Endothelial cell of umbilical vein (primary cell): Measurements from ENCODE around the gene SETD6. TPM values are rescaled to one million over a fixed set of nuclear protein-coding genes. Genes with fewer than 3 reads are reported as not detected.

Source experiments
- BruUV-seq: library from RNA; stranded (reverse); fragments of 400-500 nt; replicated peaks from 2 replicates; lab custom pipeline; 2021; lab: Mats Ljungman, UMichigan
- CTCF ChIA-PET: fragments of 300-600, 350-600 bp; sonication (Branson Sonifier 250); formaldehyde crosslinking; loops from one replicate; lab custom pipeline; 2021; ENCODE audit warnings: antibody characterized with exemption, inconsistent platforms; lab: Charles Lee
- POLR2A ChIA-PET: fragments of 300-600, 350-600 bp; sonication (Branson Sonifier 250); formaldehyde crosslinking; loops from one replicate; lab custom pipeline; 2021; ENCODE audit warnings: antibody characterized with exemption, inconsistent platforms; lab: Charles Lee
- DNase-seq: peaks from one replicate; pipeline ENCODE4 v3.0.0-alpha.2; 2011; ENCODE audit warnings: low read depth, low spot score
- FAIRE-seq: peaks from 2 replicates; lab custom pipeline; 2011; peaks lifted over from hg19 to GRCh38; lab: Jason Lieb, UNC
- H2AFZ ChIP-seq: 2 replicates; pipeline ENCODE4 v1.6.0; 2012; ENCODE audit warnings: low read depth, low read length, control low read depth, inconsistent platforms
- H3K27ac ChIP-seq: 2 replicates; pipeline ENCODE4 v1.5.1; 2011; ENCODE audit warnings: low read depth, mild to moderate bottlenecking, control low read depth, low read length, moderate library complexity; ENCODE audit not compliant: insufficient read depth
- H3K27me3 ChIP-seq, 2 experiments: 2 replicates each; pipeline versions ENCODE4 v1.6.0 to v1.6.1; 2011; ENCODE audit warnings: low read length in 2 of 2, mixed read lengths in 1 of 2; ENCODE audit not compliant: control insufficient read depth in 2 of 2, insufficient read depth in 2 of 2
- H3K36me3 ChIP-seq, 2 experiments: 2 replicates in 1 of 2; 3 replicates in 1 of 2; pipeline ENCODE4 v1.5.1; 2011; ENCODE audit warnings: low read length in 2 of 2, mild to moderate bottlenecking in 1 of 2, moderate library complexity in 1 of 2; ENCODE audit not compliant: control insufficient read depth in 2 of 2, insufficient read depth in 2 of 2; ENCODE audit errors: extremely low read depth in 1 of 2
- H3K4me1 ChIP-seq: 3 replicates; pipeline ENCODE4 v1.5.1; 2011; ENCODE audit warnings: mild to moderate bottlenecking, low read length; ENCODE audit not compliant: control insufficient read depth, insufficient read depth; ENCODE audit errors: extremely low read depth
- H3K4me2 ChIP-seq: 2 replicates; pipeline ENCODE4 v1.6.1; 2011; ENCODE audit warnings: low read length, control low read depth, mixed read lengths; ENCODE audit not compliant: insufficient read depth
- H3K4me3 ChIP-seq, 3 experiments: fragments of 200-600 bp in 1 of 3; sonication (generic), shearing (Covaris generic) in 1 of 3; replicated peaks in 1 of 3; 2 replicates each; pipeline ENCODE4 v1.5.1; 2011 to 2016; ENCODE audit warnings: control low read depth in 3 of 3, low read length in 3 of 3, mild to moderate bottlenecking in 2 of 3, inconsistent platforms in 1 of 3, low read depth in 1 of 3, moderate library complexity in 1 of 3; ENCODE audit not compliant: insufficient read depth in 1 of 3
- H3K79me2 ChIP-seq: 2 replicates; pipeline ENCODE4 v1.6.0; 2012; ENCODE audit warnings: low read length, inconsistent platforms; ENCODE audit not compliant: control insufficient read depth, insufficient read depth
- H3K9ac ChIP-seq: replicated peaks from 2 replicates; pipeline ENCODE3; 2011; ENCODE audit warnings: low read length, control low read depth; ENCODE audit not compliant: insufficient read depth; ENCODE audit errors: extremely low read depth
- H3K9me1 ChIP-seq: replicated peaks from 3 replicates; pipeline ENCODE4 v1.6.0; 2011; ENCODE audit warnings: mild to moderate bottlenecking, low read length; ENCODE audit not compliant: control insufficient read depth, insufficient read depth; ENCODE audit errors: extremely low read depth
- H3K9me3 ChIP-seq: replicated peaks from 2 replicates; pipeline ENCODE4 v1.5.1; 2012; ENCODE audit warnings: low read length, inconsistent platforms; ENCODE audit not compliant: control insufficient read depth, insufficient read depth
- H4K20me1 ChIP-seq: replicated peaks from 2 replicates; pipeline ENCODE3; 2011; ENCODE audit warnings: mild to moderate bottlenecking, low read length; ENCODE audit not compliant: control insufficient read depth, insufficient read depth; ENCODE audit errors: extremely low read depth
- EZH2 ChIP-seq: IDR thresholded peaks from 2 replicates; pipeline ENCODE4 v1.6.1; 2012; ENCODE audit warnings: borderline replicate concordance, low read depth, mild to moderate bottlenecking, moderate library complexity, low read length, inconsistent platforms; ENCODE audit not compliant: severe bottlenecking
- FOS ChIP-seq: IDR thresholded peaks from 2 replicates; pipeline ENCODE4 v1.6.1; 2011; ENCODE audit warnings: mild to moderate bottlenecking, low read length, moderate library complexity, borderline replicate concordance; ENCODE audit not compliant: insufficient read depth
- GATA2 ChIP-seq: IDR thresholded peaks from 2 replicates; pipeline ENCODE4 v1.7.0; 2011; ENCODE audit warnings: low read depth, mild to moderate bottlenecking, moderate library complexity, mixed read lengths, low read length; ENCODE audit not compliant: insufficient read length, insufficient read depth
- JUN ChIP-seq: IDR thresholded peaks from 2 replicates; pipeline ENCODE4 v1.6.1; 2011; ENCODE audit warnings: borderline replicate concordance, low read depth; ENCODE audit not compliant: insufficient read length, insufficient read depth
- MYC ChIP-seq: IDR thresholded peaks from one replicate; pipeline ENCODE4 v1.6.1; 2011; ENCODE audit warnings: mild to moderate bottlenecking, low read depth, low read length
- POLR2A ChIP-seq: IDR thresholded peaks from 2 replicates; pipeline ENCODE4 v1.6.1; 2012; ENCODE audit warnings: low read depth, mild to moderate bottlenecking, control low read depth, low read length
- POLR2AphosphoS5 ChIP-seq: IDR thresholded peaks from 2 replicates; pipeline ENCODE4 v1.6.1; 2012; ENCODE audit warnings: low read depth, mild to moderate bottlenecking, control low read depth, low read length, moderate library complexity; ENCODE audit not compliant: insufficient read depth
- dilution Hi-C: fragments of 300-500 bp; cut with MboI; formaldehyde crosslinking; loops from one replicate; pipeline ENCODE4 v1.15.0; 2019; ENCODE audit warnings: low sequenced_read_pairs; ENCODE audit not compliant: extremely low pct_ligation_motif_present
- intact Hi-C: fragments of 100-400 bp; cut with micrococcal nuclease; formaldehyde crosslinking; loops from one replicate; pipeline ENCODE4 v1.10.0; 2022
- polyA plus RNA-seq, 4 experiments: library from polyadenylated mRNA; depleted of rRNA in 3 of 4; stranded (reverse) in 3 of 4; unstranded in 1 of 4; fragments of >200 nt; gene quantifications; 2 replicates each; pipeline versions ENCODE4 v1.2.1 to v1.2.3, GENCODE V29; 2011 to 2012; ENCODE audit warnings: missing spikeins in 1 of 4
- total RNA-seq: library from RNA; stranded (reverse); gene quantifications from 2 replicates; pipeline ENCODE4 v1.2.3, GENCODE V29; 2021
- TF ChIP-seq, protein P1 (sequence below), 2 donors: IDR thresholded peaks; 1 replicate in 1 of 2; 2 replicates in 1 of 2; pipeline ENCODE4 v1.5.1; 2011; ENCODE audit warnings: low read length in 2 of 2, mild to moderate bottlenecking in 2 of 2, moderate library complexity in 2 of 2, control low read depth in 1 of 2, inconsistent platforms in 1 of 2, low read depth in 1 of 2; ENCODE audit not compliant: insufficient read depth in 1 of 2; ENCODE audit errors: extremely low read depth in 1 of 2
- TF ChIP-seq, protein P2 (sequence below): IDR thresholded peaks from 2 replicates; pipeline ENCODE4 v1.6.1; 2011; ENCODE audit not compliant: insufficient read depth, insufficient read length

Gene SETD6
- total and polyA plus RNA-seq, 2 donors (not counting 3 experiments of a cell fraction or from before 2014, with no cell fraction given): 10.2 to 16.4 TPM

DNA sequence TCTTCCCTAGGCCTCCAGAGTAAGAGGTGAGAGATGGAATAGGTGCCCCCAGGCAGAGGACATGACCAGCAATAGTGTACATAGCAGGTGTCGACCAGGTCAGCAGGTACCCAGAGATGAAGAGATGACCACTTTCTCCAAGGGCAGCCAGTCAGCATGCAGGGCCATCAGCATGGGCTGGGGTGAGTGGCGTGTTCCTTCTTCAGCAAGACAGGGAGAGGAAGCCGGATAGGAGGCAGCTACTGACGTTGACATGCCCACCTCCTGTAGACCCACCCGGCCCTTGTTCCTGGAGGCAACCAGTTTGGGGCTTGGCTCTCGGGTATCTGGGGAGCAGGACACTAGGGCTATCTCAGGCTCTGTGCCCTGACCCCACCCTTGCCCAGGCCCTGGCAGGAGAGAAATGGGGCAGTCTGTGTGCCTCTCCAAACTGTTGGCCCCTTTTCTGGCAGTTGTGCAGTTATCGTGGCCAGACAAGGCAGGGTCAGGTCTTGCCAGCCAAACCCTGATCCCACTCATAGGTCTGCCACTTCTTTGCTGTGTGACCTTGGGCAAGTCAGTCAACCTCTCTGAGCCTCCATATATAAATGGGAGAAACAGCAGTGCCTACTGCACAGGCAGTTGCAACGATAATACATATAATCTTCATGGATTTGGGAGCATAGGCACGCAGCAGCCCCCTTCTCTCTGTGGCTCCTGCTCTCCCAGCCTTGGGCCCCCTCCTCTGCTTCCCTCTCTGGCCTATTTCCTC, 16.8 kb upstream of the SETD6 start:
- no TSS peak for BruUV-seq
- intact Hi-C loops (loop anchor here (5.0 kb wide), 1 partner anchor 259 kb away; no protein-coding TSS in a partner anchor), dilution Hi-C loops (no loop called here)
- ChIA-PET POLR2A (no interaction called here), CTCF (no interaction called here)
- no peak overlapping the region for H3K27ac ChIP-seq
- no peak overlapping the region for H3K4me3 ChIP-seq
- H3K79me2 ChIP-seq: no peaks in the 10 kb centered on the region
- H3K9ac ChIP-seq: no peak overlapping the region
- H3K9me1 ChIP-seq: no peaks in the 10 kb centered on the region
- no peak for DNase-seq
- no peak for FAIRE-seq
- H3K4me2 ChIP-seq: no peak overlapping the region
- no peak overlapping the region for H2AFZ ChIP-seq
- peaks cover 0 to 7% of the 10 kb centered on the region in 2 experiments for H3K36me3 ChIP-seq
- H3K9me3 ChIP-seq: no peaks in the 10 kb centered on the region
- H3K4me1 ChIP-seq: no peaks in the 10 kb centered on the region
- no peaks in the 10 kb centered on the region for H3K27me3 ChIP-seq
- TF ChIP-seq, protein P1, sequence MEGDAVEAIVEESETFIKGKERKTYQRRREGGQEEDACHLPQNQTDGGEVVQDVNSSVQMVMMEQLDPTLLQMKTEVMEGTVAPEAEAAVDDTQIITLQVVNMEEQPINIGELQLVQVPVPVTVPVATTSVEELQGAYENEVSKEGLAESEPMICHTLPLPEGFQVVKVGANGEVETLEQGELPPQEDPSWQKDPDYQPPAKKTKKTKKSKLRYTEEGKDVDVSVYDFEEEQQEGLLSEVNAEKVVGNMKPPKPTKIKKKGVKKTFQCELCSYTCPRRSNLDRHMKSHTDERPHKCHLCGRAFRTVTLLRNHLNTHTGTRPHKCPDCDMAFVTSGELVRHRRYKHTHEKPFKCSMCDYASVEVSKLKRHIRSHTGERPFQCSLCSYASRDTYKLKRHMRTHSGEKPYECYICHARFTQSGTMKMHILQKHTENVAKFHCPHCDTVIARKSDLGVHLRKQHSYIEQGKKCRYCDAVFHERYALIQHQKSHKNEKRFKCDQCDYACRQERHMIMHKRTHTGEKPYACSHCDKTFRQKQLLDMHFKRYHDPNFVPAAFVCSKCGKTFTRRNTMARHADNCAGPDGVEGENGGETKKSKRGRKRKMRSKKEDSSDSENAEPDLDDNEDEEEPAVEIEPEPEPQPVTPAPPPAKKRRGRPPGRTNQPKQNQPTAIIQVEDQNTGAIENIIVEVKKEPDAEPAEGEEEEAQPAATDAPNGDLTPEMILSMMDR (IDR thresholded peaks at IDR 0.05; ENCODE audit: extremely low read depth in 1 of 2, insufficient read depth in 1 of 2, low read depth in 1 of 2, low read length in 2 of 2): no peak
- TF ChIP-seq, protein P2, sequence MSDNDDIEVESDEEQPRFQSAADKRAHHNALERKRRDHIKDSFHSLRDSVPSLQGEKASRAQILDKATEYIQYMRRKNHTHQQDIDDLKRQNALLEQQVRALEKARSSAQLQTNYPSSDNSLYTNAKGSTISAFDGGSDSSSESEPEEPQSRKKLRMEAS: no peak
- TF ChIP-seq POLR2AphosphoS5 (no peak), FOS (no peak), POLR2A (no peak), GATA2 (no peak), EZH2 (no peak), MYC (no peak), JUN (no peak)
- H4K20me1 ChIP-seq: no peaks in the 10 kb centered on the region
